ENCODE data around the gene DES.

Gene DES

GRCh38 chr2:219404291-219404910 lies 13.8 kb upstream of the DES start:
- Histone ChIP-seq H3K4me1 (ENCODE audit: low read length) (peaks cover 4% of the 10 kb centered on the region; the same call in 1 of the 2 replicates), H3K79me2 (ENCODE audit: low read length) (no peaks in the 10 kb centered on the region), H3K27me3 (ENCODE audit: low read depth, low read length) (no peaks in the 10 kb centered on the region), H3K36me3 (replicated peaks; ENCODE audit: low read depth, low read length) (no peaks in the 10 kb centered on the region), H3K4me2 (ENCODE audit: low read length) (no peak overlapping the region), H2AFZ (ENCODE audit: low read depth, low read length) (no peak overlapping the region), H4K20me1 (ENCODE audit: insufficient read depth, low read length) (no peaks in the 10 kb centered on the region), H3K9me3 (ENCODE audit: insufficient read depth, low read length) (no peaks in the 10 kb centered on the region), H3K27ac (ENCODE audit: low read length) (no peak overlapping the region), H3K9ac (ENCODE audit: low read length) (no peak overlapping the region), H3K4me3 (ENCODE audit: low read length) (no peak overlapping the region)
- TF ChIP-seq EZH2phosphoT487 (IDR thresholded peaks at IDR 0.05; ENCODE audit: low read depth): no peak
- TF ChIP-seq CTCF (IDR thresholded peaks at IDR 0.05; ENCODE audit: low read depth, low read length): no peak

- no peak overlapping the region for H3K9ac ChIP-seq (ENCODE audit: low read length)
- H3K4me3 ChIP-seq (ENCODE audit: low read length): no peak overlapping the region
- H3K79me2 ChIP-seq (ENCODE audit: low read length): no peaks in the 10 kb centered on the region
- no peak overlapping the region for H2AFZ ChIP-seq (ENCODE audit: low read depth, low read length)
- no peaks in the 10 kb centered on the region for H3K9me3 ChIP-seq (ENCODE audit: insufficient read depth, low read length)
- H3K27ac ChIP-seq (ENCODE audit: low read length): no peak overlapping the region
- H3K4me2 ChIP-seq (ENCODE audit: low read length): no peak overlapping the region
- H3K27me3 ChIP-seq (ENCODE audit: low read depth, low read length): no peaks in the 10 kb centered on the region
- H3K36me3 ChIP-seq (replicated peaks; ENCODE audit: low read depth, low read length): no peaks in the 10 kb centered on the region
- no peak for TF ChIP-seq EZH2phosphoT487 (IDR thresholded peaks at IDR 0.05; ENCODE audit: low read depth)
- no peak for TF ChIP-seq CTCF (IDR thresholded peaks at IDR 0.05; ENCODE audit: low read depth, low read length)
- no peaks in the 10 kb centered on the region for H4K20me1 ChIP-seq (ENCODE audit: insufficient read depth, low read length)
- peaks cover 4% of the 10 kb centered on the region; the same call in 1 of the 2 replicates for H3K4me1 ChIP-seq (ENCODE audit: low read length)
Observed at GRCh38 chr2:219404954-219405353, 13.2 kb upstream of the DES start.

- no peaks in the 10 kb centered on the region for H3K27me3 ChIP-seq (ENCODE audit: low read depth, low read length)
- no peaks in the 10 kb centered on the region for H3K79me2 ChIP-seq (ENCODE audit: low read length)
- peaks cover 4% of the 10 kb centered on the region; the same call in 1 of the 2 replicates for H3K4me1 ChIP-seq (ENCODE audit: low read length)
- no peaks in the 10 kb centered on the region for H4K20me1 ChIP-seq (ENCODE audit: insufficient read depth, low read length)
- no peaks in the 10 kb centered on the region for H3K9me3 ChIP-seq (ENCODE audit: insufficient read depth, low read length)
- H3K27ac ChIP-seq (ENCODE audit: low read length): no peak overlapping the region
- no peak overlapping the region for H3K9ac ChIP-seq (ENCODE audit: low read length)
- H3K4me2 ChIP-seq (ENCODE audit: low read length): no peak overlapping the region
- H3K36me3 ChIP-seq (replicated peaks; ENCODE audit: low read depth, low read length): no peaks in the 10 kb centered on the region
- no peak overlapping the region for H3K4me3 ChIP-seq (ENCODE audit: low read length)
- H2AFZ ChIP-seq (ENCODE audit: low read depth, low read length): no peak overlapping the region
- TF ChIP-seq CTCF (IDR thresholded peaks at IDR 0.05; ENCODE audit: low read depth, low read length): no peak
- no peak for TF ChIP-seq EZH2phosphoT487 (IDR thresholded peaks at IDR 0.05; ENCODE audit: low read depth)
Observed at GRCh38 chr2:219405451-219405850, 12.7 kb upstream of the DES start.

GRCh38 chr2:219405958-219406860 lies 12.0 kb upstream of the DES start:
- H3K4me3 ChIP-seq (ENCODE audit: low read length): no peak overlapping the region
- H3K9ac ChIP-seq (ENCODE audit: low read length): no peak overlapping the region
- no peaks in the 10 kb centered on the region for H3K9me3 ChIP-seq (ENCODE audit: insufficient read depth, low read length)
- H3K36me3 ChIP-seq (replicated peaks; ENCODE audit: low read depth, low read length): no peaks in the 10 kb centered on the region
- H4K20me1 ChIP-seq (ENCODE audit: insufficient read depth, low read length): no peaks in the 10 kb centered on the region
- H3K27me3 ChIP-seq (ENCODE audit: low read depth, low read length): no peaks in the 10 kb centered on the region
- H3K79me2 ChIP-seq (ENCODE audit: low read length): no peaks in the 10 kb centered on the region
- TF ChIP-seq CTCF (IDR thresholded peaks at IDR 0.05; ENCODE audit: low read depth, low read length) (no peak), EZH2phosphoT487 (IDR thresholded peaks at IDR 0.05; ENCODE audit: low read depth) (no peak)
- peaks cover 4% of the 10 kb centered on the region; the same call in 1 of the 2 replicates for H3K4me1 ChIP-seq (ENCODE audit: low read length)
- no peak overlapping the region for H3K27ac ChIP-seq (ENCODE audit: low read length)
- no peak overlapping the region for H3K4me2 ChIP-seq (ENCODE audit: low read length)
- no peak overlapping the region for H2AFZ ChIP-seq (ENCODE audit: low read depth, low read length)
